K562 (cell line): ENCODE data around the gene SNX15. TPM values are rescaled to one million over a fixed set of nuclear protein-coding genes. Genes with fewer than 3 reads are reported as not detected.

Experiments used
- HNRNPUL1 ChIP-seq: fragments of 200-400 bp; formaldehyde crosslinking; IDR thresholded peaks from 2 replicates; pipeline ENCODE4 v1.6.1; 2017; ENCODE audit warnings: low read length
- KDM4B ChIP-seq, 2 experiments: fragments of 450-650 bp in 1 of 2; sonication (generic) in 1 of 2; IDR thresholded peaks; 2 replicates each; pipeline ENCODE4 v1.6.1; 2016 to 2017; ENCODE audit warnings: borderline replicate concordance in 2 of 2, antibody characterized with exemption in 1 of 2, low read depth in 1 of 2, mild to moderate bottlenecking in 1 of 2
- NCOA4 ChIP-seq: fragments of 450-650 bp; IDR thresholded peaks from 2 replicates; pipeline ENCODE4 v1.6.1; 2018; ENCODE audit warnings: mild to moderate bottlenecking; ENCODE audit not compliant: partially characterized antibody
- NFE2L1 ChIP-seq: fragments of 450-650 bp; IDR thresholded peaks from 2 replicates; pipeline ENCODE4 v1.6.1; 2016; ENCODE audit warnings: missing genetic modification characterization, low read depth, mild to moderate bottlenecking, missing compliant biosample characterization, moderate library complexity, borderline replicate concordance
- NR3C1 ChIP-seq: sonication (generic); formaldehyde crosslinking; IDR thresholded peaks from 2 replicates; pipeline ENCODE4 v1.8.1; 2022; ENCODE audit warnings: missing genetic modification reagents
- PRPF4 ChIP-seq: fragments of 200-400 bp; formaldehyde crosslinking; IDR thresholded peaks from one replicate; pipeline ENCODE4 v1.6.1; 2017; ENCODE audit warnings: low read length, low read depth, mild to moderate bottlenecking; ENCODE audit not compliant: insufficient read depth, poor library complexity, severe bottlenecking
- SIN3A ChIP-seq, 2 experiments: fragments of 150-350 bp in 1 of 2; IDR thresholded peaks; 2 replicates each; pipeline ENCODE4 v1.6.1; 2011 to 2016; ENCODE audit warnings: borderline replicate concordance in 2 of 2, low read depth in 2 of 2, low read length in 2 of 2, mild to moderate bottlenecking in 2 of 2, moderate library complexity in 2 of 2; ENCODE audit not compliant: control insufficient read depth in 1 of 2
- SP1 ChIP-seq: sonication (generic); formaldehyde crosslinking; IDR thresholded peaks from 2 replicates; pipeline ENCODE4 v1.8.1; 2022; ENCODE audit warnings: mild to moderate bottlenecking, missing genetic modification reagents
- TAL1 ChIP-seq: fragments of 450-650 bp; IDR thresholded peaks from 2 replicates; pipeline ENCODE4 v1.6.1; 2016; ENCODE audit warnings: mild to moderate bottlenecking
- VEZF1 ChIP-seq: fragments of 200-800 bp; sonication (Bioruptor generic); IDR thresholded peaks from 2 replicates; pipeline ENCODE4 v1.6.1; 2017; ENCODE audit warnings: missing genetic modification characterization, missing compliant biosample characterization
- YY1 ChIP-seq, 3 experiments: IDR thresholded peaks; 2 replicates each; pipeline ENCODE4 v1.6.1; 2011; ENCODE audit warnings: low read length in 2 of 3, mild to moderate bottlenecking in 2 of 3, moderate library complexity in 2 of 3, borderline replicate concordance in 1 of 3, control low read depth in 1 of 3, low read depth in 1 of 3; ENCODE audit not compliant: insufficient read depth in 3 of 3, insufficient replicate concordance in 2 of 3, control insufficient read depth in 1 of 3, insufficient read length in 1 of 3; ENCODE audit errors: extremely low read depth in 1 of 3
- polyA plus RNA-seq, 8 experiments: library from polyadenylated mRNA; depleted of rRNA in 4 of 8; stranded (reverse) in 5 of 8; unstranded in 3 of 8; fragments of >200 nt; fragmentation: Nextera tagmentation in 2 of 8; fragmentation: Illumina TruSeq in 1 of 8; extraction: Ambion mirVana in 2 of 8; extraction: Trizol in 1 of 8; gene quantifications; 2 replicates each; pipeline versions ENCODE4 v1.2.1 to v1.2.3, GENCODE V29; 2011 to 2014; ENCODE audit warnings: inconsistent platforms in 1 of 8, missing spikeins in 1 of 8
- total RNA-seq, 7 experiments: library from RNA; depleted of rRNA in 6 of 7; stranded (reverse); fragments of >200 nt in 6 of 7; fragmentation: Illumina TruSeq in 2 of 7; extraction: Trizol in 2 of 7; gene quantifications; 2 replicates each; pipeline versions ENCODE4 v1.2.1 to v1.2.3, GENCODE V29; 2011 to 2021; ENCODE audit warnings: low replicate concordance in 1 of 7
- TF ChIP-seq, protein P1 (sequence below), 2 experiments: fragments of 450-650 bp; formaldehyde crosslinking in 1 of 2; IDR thresholded peaks; 2 replicates each; pipeline versions ENCODE4 v1.4.0 to v1.6.1; 2014 to 2020; ENCODE audit warnings: mild to moderate bottlenecking in 2 of 2, borderline replicate concordance in 1 of 2, low read depth in 1 of 2
- TF ChIP-seq, protein P2 (sequence below): fragments of 250-450 bp; sonication (Bioruptor Pico); IDR thresholded peaks from 2 replicates; pipeline ENCODE4 v1.5.0; 2021; ENCODE audit warnings: mild to moderate bottlenecking, moderate library complexity

The SNX15 gene
- total and polyA plus RNA-seq, 9 of the 15 experiments (the other 6 are each of a cell fraction or from before 2014, with no cell fraction given) = 1.8 to 27.8 (median 15.2) TPM

DNA sequence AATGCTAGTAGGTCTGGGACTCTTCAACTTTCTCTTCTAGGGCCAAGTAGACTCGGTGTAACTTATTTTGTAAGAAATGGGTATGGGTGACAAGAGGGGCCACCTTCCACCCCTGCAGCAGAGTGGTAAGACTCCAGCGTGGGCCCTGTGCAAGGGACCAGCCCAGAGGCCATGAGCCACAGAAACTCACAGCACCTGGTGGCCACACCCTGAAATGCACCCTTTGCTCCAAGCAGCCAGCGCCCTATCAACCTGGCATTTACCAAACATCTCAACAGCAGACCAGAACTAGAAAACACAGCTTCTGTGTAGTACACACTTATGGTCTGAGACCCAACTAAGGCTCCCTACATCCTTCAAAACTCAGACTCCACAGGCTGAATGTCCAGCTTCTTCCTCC is 50.9 kb downstream of the SNX15 start (continued):
- TF ChIP-seq, protein P1, sequence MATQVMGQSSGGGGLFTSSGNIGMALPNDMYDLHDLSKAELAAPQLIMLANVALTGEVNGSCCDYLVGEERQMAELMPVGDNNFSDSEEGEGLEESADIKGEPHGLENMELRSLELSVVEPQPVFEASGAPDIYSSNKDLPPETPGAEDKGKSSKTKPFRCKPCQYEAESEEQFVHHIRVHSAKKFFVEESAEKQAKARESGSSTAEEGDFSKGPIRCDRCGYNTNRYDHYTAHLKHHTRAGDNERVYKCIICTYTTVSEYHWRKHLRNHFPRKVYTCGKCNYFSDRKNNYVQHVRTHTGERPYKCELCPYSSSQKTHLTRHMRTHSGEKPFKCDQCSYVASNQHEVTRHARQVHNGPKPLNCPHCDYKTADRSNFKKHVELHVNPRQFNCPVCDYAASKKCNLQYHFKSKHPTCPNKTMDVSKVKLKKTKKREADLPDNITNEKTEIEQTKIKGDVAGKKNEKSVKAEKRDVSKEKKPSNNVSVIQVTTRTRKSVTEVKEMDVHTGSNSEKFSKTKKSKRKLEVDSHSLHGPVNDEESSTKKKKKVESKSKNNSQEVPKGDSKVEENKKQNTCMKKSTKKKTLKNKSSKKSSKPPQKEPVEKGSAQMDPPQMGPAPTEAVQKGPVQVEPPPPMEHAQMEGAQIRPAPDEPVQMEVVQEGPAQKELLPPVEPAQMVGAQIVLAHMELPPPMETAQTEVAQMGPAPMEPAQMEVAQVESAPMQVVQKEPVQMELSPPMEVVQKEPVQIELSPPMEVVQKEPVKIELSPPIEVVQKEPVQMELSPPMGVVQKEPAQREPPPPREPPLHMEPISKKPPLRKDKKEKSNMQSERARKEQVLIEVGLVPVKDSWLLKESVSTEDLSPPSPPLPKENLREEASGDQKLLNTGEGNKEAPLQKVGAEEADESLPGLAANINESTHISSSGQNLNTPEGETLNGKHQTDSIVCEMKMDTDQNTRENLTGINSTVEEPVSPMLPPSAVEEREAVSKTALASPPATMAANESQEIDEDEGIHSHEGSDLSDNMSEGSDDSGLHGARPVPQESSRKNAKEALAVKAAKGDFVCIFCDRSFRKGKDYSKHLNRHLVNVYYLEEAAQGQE (IDR thresholded peaks at IDR 0.05; ENCODE audit: borderline replicate concordance) = peak; percentile 60; the same call in 1 of the 2 replicates
- TF ChIP-seq, protein P1 (CRISPR knock-in tag; IDR thresholded peaks at IDR 0.05; ENCODE audit: low read depth) = no peak
- peak; percentile 13; the same call in 1 of the 2 replicates for TF ChIP-seq VEZF1
- TF ChIP-seq NCOA4 = no peak
- no peak for TF ChIP-seq PRPF4
- no peak for TF ChIP-seq SP1 (CRISPR knock-in tag)
- TF ChIP-seq TAL1 = no peak
- no peak for TF ChIP-seq HNRNPUL1
- no peak for TF ChIP-seq KDM4B (IDR thresholded peaks at IDR 0.05; ENCODE audit: borderline replicate concordance in 2 of 2, low read depth in 1 of 2)
- TF ChIP-seq YY1 (IDR thresholded peaks at IDR 0.05; ENCODE audit: borderline replicate concordance in 1 of 3, control insufficient read depth in 1 of 3, extremely low read depth in 1 of 3, insufficient read depth in 3 of 3, insufficient read length in 1 of 3, insufficient replicate concordance in 2 of 3, low read depth in 1 of 3, low read length in 2 of 3) = peak in 2 of 3 experiments; percentile 28 to 47
- TF ChIP-seq NFE2L1 (tag) = no peak
- no peak for TF ChIP-seq SIN3A (IDR thresholded peaks at IDR 0.05; ENCODE audit: borderline replicate concordance in 2 of 2, control insufficient read depth in 1 of 2, low read depth in 2 of 2, low read length in 2 of 2)
- no peak for TF ChIP-seq NR3C1 (CRISPR knock-in tag)
- TF ChIP-seq, protein P2, sequence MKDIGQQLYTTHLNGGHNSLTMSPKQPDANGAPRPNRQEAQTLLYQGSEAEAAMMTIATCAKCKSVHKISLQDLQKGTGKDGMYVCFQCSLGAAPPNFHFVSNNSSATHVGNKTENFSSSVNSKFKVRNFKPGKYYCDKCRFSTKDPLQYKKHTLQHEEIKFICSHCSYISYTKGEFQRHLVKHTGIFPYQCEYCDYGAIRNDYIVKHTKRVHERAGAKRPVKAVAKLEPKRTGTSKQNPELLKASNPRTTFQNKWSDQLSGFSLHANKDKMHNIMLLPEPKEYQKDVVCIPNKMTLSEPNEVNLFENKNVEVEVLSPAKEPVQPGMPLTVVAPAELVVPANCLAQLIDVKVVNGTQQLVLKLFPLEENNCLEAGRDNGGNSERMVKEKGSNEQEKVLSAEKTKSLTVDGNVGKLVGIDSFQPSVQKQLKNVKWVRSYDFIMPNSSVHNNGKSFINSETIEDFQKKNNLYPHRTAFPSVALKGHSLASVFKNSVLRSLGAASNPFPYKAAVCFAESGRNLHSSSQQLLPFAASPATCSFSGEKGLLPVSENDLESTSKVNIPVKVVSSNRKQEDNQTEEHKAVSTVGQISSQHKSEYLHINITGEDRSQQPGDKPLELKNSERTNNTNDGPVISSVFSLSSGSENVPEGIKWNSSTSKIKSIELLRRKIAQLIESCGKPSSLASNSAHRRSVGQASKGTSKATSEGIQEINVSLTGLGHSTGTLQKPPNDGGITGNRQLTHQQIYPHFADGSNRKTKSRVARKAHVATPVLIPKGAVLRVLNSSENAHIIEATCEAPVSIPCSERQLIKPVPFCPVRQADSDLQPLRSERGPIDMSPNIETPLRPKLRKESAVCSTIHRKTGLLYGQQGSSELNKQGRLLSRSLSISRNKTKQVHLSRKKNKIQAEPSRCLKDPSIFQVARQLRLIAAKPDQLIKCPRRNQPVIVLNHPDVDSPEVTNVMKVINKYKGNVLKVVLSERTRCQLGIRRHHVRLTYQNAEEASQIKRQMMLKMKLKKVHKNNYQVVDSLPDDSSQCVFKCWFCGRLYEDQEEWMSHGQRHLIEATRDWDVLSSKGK (CRISPR knock-in tag) = no peak
